ENCODE measurements around the gene ZNF354C. TPM values are rescaled to one million over a fixed set of nuclear protein-coding genes. Genes with fewer than 3 reads are reported as not detected.

ZNF354C gene
- total and polyA plus RNA-seq, 7 experiments from 2014 or later, result 0.97 to 12.3 (median 4.3) TPM

- Mint-ChIP-seq H3K27me3 (peaks cover 0 to 5% (median 0%) of the 10 kb centered on the region in 5 donors), H3K27ac (no peak overlapping the region), H3K4me3 (no peak overlapping the region), H3K4me1 (no peaks in the 10 kb centered on the region), H3K36me3 (no peaks in the 10 kb centered on the region), H3K9me3 (peaks cover 0 to 4% (median 0%) of the 10 kb centered on the region in 11 donors)
- H3K9me3 ChIP-seq (ENCODE audit: control insufficient read depth in 2 of 3, low read length in 3 of 3), result no peaks in the 10 kb centered on the region
- no peak overlapping the region for H3K4me3 ChIP-seq (ENCODE audit: low read length)
- H3K4me1 ChIP-seq (ENCODE audit: control insufficient read depth in 2 of 2, insufficient read depth in 2 of 2, low read length in 2 of 2), result no peaks in the 10 kb centered on the region
- DNase-seq (peak in 1 of 9 donors; percentile 9), ATAC-seq (no peak)
- intact Hi-C loops (cut with micrococcal nuclease), result no loop called here
- no peak overlapping the region for H3K27ac ChIP-seq (ENCODE audit: low read depth, low read length)
- ChIA-PET CTCF (no interaction called here), POLR2A (no interaction called here)
- no peaks in the 10 kb centered on the region for H3K36me3 ChIP-seq (ENCODE audit: control insufficient read depth in 2 of 3, insufficient read depth in 3 of 3, low read length in 3 of 3)
- H3K27me3 ChIP-seq (ENCODE audit: control insufficient read depth in 2 of 2, insufficient read depth in 2 of 2, low read length in 2 of 2), result no peaks in the 10 kb centered on the region
These were observed 66.4 kb downstream of the ZNF354C start for GRCh38 chr5:179126506-179126991.

GRCh38 chr5:179127136-179128040, 67.2 kb downstream of the ZNF354C start:
- CTCF ChIA-PET, result no interaction called here
- no peaks in the 10 kb centered on the region for H3K9me3 ChIP-seq (ENCODE audit: control insufficient read depth in 2 of 3, low read length in 3 of 3)
- no peak overlapping the region for H3K27ac Mint-ChIP-seq

DNA sequence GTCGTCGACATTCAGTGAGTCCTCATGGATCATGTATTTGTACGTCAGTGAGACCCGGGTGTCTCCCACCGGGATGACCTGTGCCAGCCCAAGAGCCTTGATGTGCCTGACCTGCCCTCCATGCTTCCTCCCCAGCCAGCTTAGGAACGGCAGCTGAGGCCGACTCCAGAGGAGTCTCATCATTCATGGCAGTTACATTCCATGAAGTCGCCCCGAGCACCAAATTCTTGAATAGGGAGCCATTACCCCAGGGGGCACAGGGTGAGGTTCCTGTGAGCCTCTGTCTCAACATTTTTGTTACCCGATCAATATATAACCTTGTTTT, 67.8 kb downstream of the ZNF354C start:
- no peaks in the 10 kb centered on the region for H3K4me1 Mint-ChIP-seq
- CTCF ChIA-PET, result no interaction called here
- H3K27ac Mint-ChIP-seq, result no peak overlapping the region
- peak in 1 of 9 donors; percentile 4 for DNase-seq
- no peak overlapping the region for H3K4me3 Mint-ChIP-seq
- ATAC-seq, result no peak
- no peaks in the 10 kb centered on the region for H3K4me1 ChIP-seq (ENCODE audit: control insufficient read depth in 2 of 2, insufficient read depth in 2 of 2, low read length in 2 of 2)
- peaks cover 0 to 5% (median 0%) of the 10 kb centered on the region in 5 donors for H3K27me3 Mint-ChIP-seq
- no peaks in the 10 kb centered on the region for H3K9me3 ChIP-seq (ENCODE audit: control insufficient read depth in 2 of 3, low read length in 3 of 3)
- POLR2A ChIA-PET, result no interaction called here
- intact Hi-C loops (cut with micrococcal nuclease), result no loop called here
- H3K4me3 ChIP-seq (ENCODE audit: low read length), result no peak overlapping the region
- no peaks in the 10 kb centered on the region for H3K36me3 ChIP-seq (ENCODE audit: control insufficient read depth in 2 of 3, insufficient read depth in 3 of 3, low read length in 3 of 3)
- peaks cover 0 to 4% (median 0%) of the 10 kb centered on the region in 11 donors for H3K9me3 Mint-ChIP-seq
- H3K36me3 Mint-ChIP-seq, result no peaks in the 10 kb centered on the region
- no peaks in the 10 kb centered on the region for H3K27me3 ChIP-seq (ENCODE audit: control insufficient read depth in 2 of 2, insufficient read depth in 2 of 2, low read length in 2 of 2)
- H3K27ac ChIP-seq (ENCODE audit: low read depth, low read length), result no peak overlapping the region

More at GRCh38 chr5:179127136-179128040, 67.2 kb downstream of the ZNF354C start:
- H3K27me3 Mint-ChIP-seq, result peaks cover 0 to 5% (median 0%) of the 10 kb centered on the region in 5 donors
- peaks cover 0 to 4% (median 0%) of the 10 kb centered on the region in 11 donors for H3K9me3 Mint-ChIP-seq
- no peaks in the 10 kb centered on the region for H3K4me1 Mint-ChIP-seq
- ATAC-seq, result no peak
- no peaks in the 10 kb centered on the region for H3K36me3 Mint-ChIP-seq
- POLR2A ChIA-PET, result no interaction called here
- H3K27me3 ChIP-seq (ENCODE audit: control insufficient read depth in 2 of 2, insufficient read depth in 2 of 2, low read length in 2 of 2), result no peaks in the 10 kb centered on the region
- intact Hi-C loops (cut with micrococcal nuclease), result no loop called here
- H3K4me3 ChIP-seq (ENCODE audit: low read length), result no peak overlapping the region
- H3K36me3 ChIP-seq (ENCODE audit: control insufficient read depth in 2 of 3, insufficient read depth in 3 of 3, low read length in 3 of 3), result no peaks in the 10 kb centered on the region
- DNase-seq, result peak in 1 of 9 donors; percentile 9
- H3K4me1 ChIP-seq (ENCODE audit: control insufficient read depth in 2 of 2, insufficient read depth in 2 of 2, low read length in 2 of 2), result no peaks in the 10 kb centered on the region
- H3K4me3 Mint-ChIP-seq, result no peak overlapping the region
- no peak overlapping the region for H3K27ac ChIP-seq (ENCODE audit: low read depth, low read length)

- no peak for ATAC-seq
- no peaks in the 10 kb centered on the region for H3K27me3 ChIP-seq (ENCODE audit: control insufficient read depth in 2 of 2, insufficient read depth in 2 of 2, low read length in 2 of 2)
- no peak overlapping the region for H3K27ac Mint-ChIP-seq
- intact Hi-C loops (cut with micrococcal nuclease), result no loop called here
- no peak for DNase-seq
- H3K36me3 Mint-ChIP-seq, result no peaks in the 10 kb centered on the region
- H3K4me1 ChIP-seq (ENCODE audit: control insufficient read depth in 2 of 2, insufficient read depth in 2 of 2, low read length in 2 of 2), result no peaks in the 10 kb centered on the region
- CTCF ChIA-PET, result no interaction called here
- no peak overlapping the region for H3K4me3 Mint-ChIP-seq
- H3K9me3 Mint-ChIP-seq, result peaks cover 0 to 6% (median 0%) of the 10 kb centered on the region in 11 donors
- H3K27ac ChIP-seq (ENCODE audit: low read depth, low read length), result no peak overlapping the region
- no peak overlapping the region for H3K4me3 ChIP-seq (ENCODE audit: low read length)
- POLR2A ChIA-PET, result no interaction called here
- peaks cover 0 to 4% (median 0%) of the 10 kb centered on the region in 5 donors for H3K27me3 Mint-ChIP-seq
- no peaks in the 10 kb centered on the region for H3K9me3 ChIP-seq (ENCODE audit: control insufficient read depth in 2 of 3, low read length in 3 of 3)
- H3K36me3 ChIP-seq (ENCODE audit: control insufficient read depth in 2 of 3, insufficient read depth in 3 of 3, low read length in 3 of 3), result no peaks in the 10 kb centered on the region
- H3K4me1 Mint-ChIP-seq, result no peaks in the 10 kb centered on the region
These were observed 68.8 kb downstream of the ZNF354C start for GRCh38 chr5:179128976-179129375.

DNA sequence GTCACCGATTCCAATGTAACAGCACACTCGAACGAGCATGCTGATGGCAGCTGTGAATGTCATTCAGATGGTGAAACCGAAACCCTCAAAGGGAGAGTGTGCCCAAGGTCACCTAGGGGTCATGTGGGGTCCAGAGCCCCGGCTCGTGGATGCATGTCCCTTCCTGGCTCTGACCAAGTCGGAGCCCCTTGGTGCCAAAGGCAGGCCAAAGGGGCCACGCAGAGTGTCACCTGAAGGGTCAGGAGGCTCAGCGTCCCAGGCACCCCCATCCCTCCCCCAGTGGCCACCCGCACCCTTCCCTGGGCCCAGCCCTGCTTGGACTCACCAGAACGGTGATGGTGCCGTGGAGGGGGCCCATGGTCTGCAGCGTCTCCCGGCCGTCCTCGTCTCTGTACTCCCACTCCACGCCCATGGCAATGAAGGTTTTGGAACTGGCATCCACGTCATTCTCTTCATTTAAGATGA, 69.5 kb downstream of the ZNF354C start:
- intact Hi-C loops (cut with micrococcal nuclease), result no loop called here
- no peaks in the 10 kb centered on the region for H3K27me3 ChIP-seq (ENCODE audit: control insufficient read depth in 2 of 2, insufficient read depth in 2 of 2, low read length in 2 of 2)
- peaks cover 0 to 10% (median 0%) of the 10 kb centered on the region in 11 donors for H3K9me3 Mint-ChIP-seq
- H3K36me3 ChIP-seq (ENCODE audit: control insufficient read depth in 2 of 3, insufficient read depth in 3 of 3, low read length in 3 of 3), result no peaks in the 10 kb centered on the region
- no peak overlapping the region for H3K4me3 Mint-ChIP-seq
- no peak overlapping the region for H3K27ac ChIP-seq (ENCODE audit: low read depth, low read length)
- DNase-seq, result no peak
- H3K9me3 ChIP-seq (ENCODE audit: control insufficient read depth in 2 of 3, low read length in 3 of 3), result no peaks in the 10 kb centered on the region
- ATAC-seq, result no peak
- ChIA-PET POLR2A (no interaction called here), CTCF (no interaction called here)
- no peaks in the 10 kb centered on the region for H3K36me3 Mint-ChIP-seq
- H3K4me3 ChIP-seq (ENCODE audit: low read length), result no peak overlapping the region
- H3K27ac Mint-ChIP-seq, result peak overlapping the region in 1 of 9 donors; percentile 36
- no peaks in the 10 kb centered on the region for H3K4me1 ChIP-seq (ENCODE audit: control insufficient read depth in 2 of 2, insufficient read depth in 2 of 2, low read length in 2 of 2)
- peaks cover 0 to 4% (median 0%) of the 10 kb centered on the region in 5 donors for H3K27me3 Mint-ChIP-seq
- H3K4me1 Mint-ChIP-seq, result no peaks in the 10 kb centered on the region

GRCh38 chr5:179130101-179130681, 70.0 kb downstream of the ZNF354C start:
- H3K9me3 Mint-ChIP-seq, result peaks cover 0 to 12% (median 0%) of the 10 kb centered on the region in 11 donors
- no peaks in the 10 kb centered on the region for H3K4me1 Mint-ChIP-seq
- no peaks in the 10 kb centered on the region for H3K9me3 ChIP-seq (ENCODE audit: control insufficient read depth in 2 of 3, low read length in 3 of 3)
- peaks cover 0 to 4% (median 0%) of the 10 kb centered on the region in 5 donors for H3K27me3 Mint-ChIP-seq
- H3K4me1 ChIP-seq (ENCODE audit: control insufficient read depth in 2 of 2, insufficient read depth in 2 of 2, low read length in 2 of 2), result no peaks in the 10 kb centered on the region
- H3K36me3 ChIP-seq (ENCODE audit: control insufficient read depth in 2 of 3, insufficient read depth in 3 of 3, low read length in 3 of 3), result no peaks in the 10 kb centered on the region
- ATAC-seq (no peak), DNase-seq (no peak)
- intact Hi-C loops (cut with micrococcal nuclease), result no loop called here
- no peaks in the 10 kb centered on the region for H3K36me3 Mint-ChIP-seq
- POLR2A ChIA-PET, result no interaction called here
- H3K27ac ChIP-seq (ENCODE audit: low read depth, low read length), result no peak overlapping the region
- no peak overlapping the region for H3K4me3 Mint-ChIP-seq
- CTCF ChIA-PET, result no interaction called here
- no peak overlapping the region for H3K27ac Mint-ChIP-seq
- H3K27me3 ChIP-seq (ENCODE audit: control insufficient read depth in 2 of 2, insufficient read depth in 2 of 2, low read length in 2 of 2), result no peaks in the 10 kb centered on the region
- H3K4me3 ChIP-seq (ENCODE audit: low read length), result no peak overlapping the region
